ENCODE data around the gene CLCN6.
A peak's percentile ranks its signal among the peaks of the same experiment; 100 is the strongest.

CLCN6 gene

DNA sequence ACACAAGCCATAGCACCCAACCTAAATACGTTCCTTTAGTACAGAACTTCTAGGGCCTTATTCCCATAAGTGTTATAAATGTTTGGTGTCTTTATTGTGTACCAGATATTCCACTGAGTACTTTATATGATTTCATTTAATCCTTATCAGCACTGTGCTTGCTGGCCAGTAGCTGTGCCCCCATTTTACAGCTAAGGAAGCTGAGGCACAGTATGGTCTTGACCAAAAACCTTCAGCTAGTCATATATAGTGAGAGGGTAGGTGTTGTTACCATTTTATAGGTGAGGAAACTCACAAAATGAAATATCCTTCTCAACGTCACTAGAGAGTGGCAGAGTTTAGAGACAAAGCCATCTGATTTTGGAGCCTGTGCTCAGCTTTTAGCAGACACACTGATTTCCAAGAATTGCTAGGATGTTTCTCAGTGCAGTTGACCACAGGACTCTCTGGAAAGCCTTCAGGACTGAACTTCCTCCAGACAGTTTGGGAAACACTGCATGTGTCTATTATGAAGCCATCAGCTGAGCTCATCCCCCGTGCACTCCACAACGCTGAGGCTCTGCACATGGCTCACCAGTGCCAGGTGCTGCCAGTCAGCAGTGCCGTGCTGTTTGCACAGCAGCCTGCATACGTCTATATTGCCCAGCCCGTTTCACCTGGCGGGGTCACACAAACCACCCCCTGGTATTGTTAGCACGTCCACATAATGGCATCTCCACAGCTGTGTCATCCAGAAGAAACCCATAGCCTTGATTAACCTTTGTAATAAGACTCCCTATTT, 26.1 kb downstream of the CLCN6 start:
- DNase-seq (ENCODE audit: low read depth), result no peak

DNA sequence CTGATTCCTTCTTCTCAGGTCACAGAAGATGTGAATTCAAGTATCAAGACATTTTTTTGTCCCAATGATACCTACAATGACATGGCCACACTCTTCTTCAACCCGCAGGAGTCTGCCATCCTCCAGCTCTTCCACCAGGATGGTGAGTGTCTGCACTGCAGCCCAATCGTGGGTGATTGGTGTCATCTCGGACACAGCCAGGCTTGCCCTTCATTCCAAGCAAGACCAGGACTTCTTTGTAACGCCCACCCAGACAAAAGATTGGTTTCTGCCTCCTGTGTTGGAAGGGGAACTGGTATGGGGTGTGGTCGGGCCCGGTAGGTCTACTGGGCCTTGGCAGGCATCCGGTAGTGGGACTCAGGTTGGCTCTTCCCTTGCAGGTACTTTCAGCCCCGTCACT, 27.5 kb downstream of the CLCN6 start:
- no peak for DNase-seq (ENCODE audit: low read depth)

DNA sequence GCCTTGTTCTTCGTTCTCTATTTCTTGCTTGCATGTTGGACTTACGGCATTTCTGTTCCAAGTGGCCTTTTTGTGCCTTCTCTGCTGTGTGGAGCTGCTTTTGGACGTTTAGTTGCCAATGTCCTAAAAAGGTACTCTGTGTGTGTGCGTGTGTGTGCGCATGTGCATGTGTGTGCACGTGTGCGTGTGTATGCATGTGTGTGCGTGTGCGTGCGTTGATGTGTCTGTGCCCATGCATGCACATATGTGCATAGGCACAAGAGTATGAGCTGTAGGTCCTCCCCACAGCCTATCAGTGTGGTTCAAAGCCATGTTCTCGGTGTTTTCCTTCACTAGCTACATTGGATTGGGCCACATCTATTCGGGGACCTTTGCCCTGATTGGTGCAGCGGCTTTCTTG, 27.9 kb downstream of the CLCN6 start:
- no peak for DNase-seq (ENCODE audit: low read depth)

GRCh38 chr1:11835441-11836225, 29.6 kb downstream of the CLCN6 start:
- DNase-seq (ENCODE audit: low read depth), result no peak

GRCh38 chr1:11836955-11837766, 31.2 kb downstream of the CLCN6 start:
- no peak for DNase-seq (ENCODE audit: low read depth)

- no peak for DNase-seq (ENCODE audit: low read depth)
Observed at GRCh38 chr1:11837767-11838348, 31.9 kb downstream of the CLCN6 start.

GRCh38 chr1:11838349-11839272, 32.6 kb downstream of the CLCN6 start:
- DNase-seq (ENCODE audit: low read depth), result peak; percentile 65

- DNase-seq (ENCODE audit: low read depth), result no peak
Observed at GRCh38 chr1:11839727-11840705, 34.0 kb downstream of the CLCN6 start.

GRCh38 chr1:11841245-11842153, 35.5 kb downstream of the CLCN6 start:
- DNase-seq (ENCODE audit: low read depth), result no peak

- no peak for DNase-seq (ENCODE audit: low read depth)
Observed at GRCh38 chr1:11842154-11843041, 36.4 kb downstream of the CLCN6 start.

GRCh38 chr1:11845641-11846335, 39.8 kb downstream of the CLCN6 start:
- DNase-seq (ENCODE audit: low read depth), result no peak

DNA sequence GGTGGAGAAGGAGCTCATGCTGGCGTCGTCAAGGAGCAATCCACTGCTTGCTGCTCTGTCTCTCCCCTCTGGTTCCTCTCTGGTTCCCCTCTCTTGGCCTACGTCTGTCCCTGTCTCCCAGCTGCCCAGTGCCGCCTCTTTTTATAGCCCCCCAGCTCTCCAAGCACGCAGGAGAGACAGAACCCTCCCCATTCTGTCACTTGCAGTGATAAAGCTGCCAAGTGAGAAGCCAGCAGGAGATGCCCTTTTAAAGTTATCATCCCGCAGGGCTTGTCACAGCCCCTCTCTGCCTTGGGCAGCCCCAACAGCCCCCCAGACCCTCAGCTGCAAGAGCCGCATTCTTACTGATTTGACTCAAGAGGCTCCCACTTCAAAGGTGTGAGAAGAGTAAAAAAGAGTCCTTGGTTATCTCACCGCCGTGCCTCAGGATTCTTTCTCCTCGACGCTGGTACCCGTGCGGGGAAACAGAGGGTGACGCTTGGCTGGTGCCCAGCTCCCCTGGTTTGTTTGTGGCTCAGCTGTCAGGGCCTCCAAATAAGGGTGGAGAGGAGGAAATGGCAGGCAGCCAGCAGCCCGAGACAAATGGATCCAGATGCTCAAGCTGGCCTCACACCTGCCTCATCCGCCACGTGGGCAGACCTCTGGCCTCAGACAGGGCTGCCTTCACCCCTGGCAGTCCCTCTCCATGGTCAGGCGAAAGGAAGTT, 41.8 kb downstream of the CLCN6 start, which contains the start of gene NPPA:
TSS of gene NPPA (minus strand) at position 117 of the 706 bp plus-strand sequence. CDS start at position 18, 99 bp downstream.
- no peak for DNase-seq (ENCODE audit: low read depth)

DNA sequence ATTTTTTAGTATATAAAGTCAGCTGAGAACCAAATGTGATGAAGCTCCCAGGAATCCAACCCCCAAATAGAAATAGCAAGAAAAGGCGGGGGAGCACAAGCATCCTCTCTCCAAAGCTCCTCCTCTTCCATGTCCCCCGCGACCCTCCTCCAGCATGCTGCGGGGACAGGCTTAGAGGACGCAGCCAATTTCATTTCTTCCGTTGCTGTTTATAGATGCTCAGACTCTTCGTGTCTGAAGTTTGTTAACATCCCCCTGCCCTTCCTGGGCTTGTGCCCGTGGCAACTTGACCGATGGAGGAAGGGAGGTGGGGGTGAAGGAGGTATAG, 42.3 kb downstream of the CLCN6 start:
- DNase-seq (ENCODE audit: low read depth), result no peak

DNA sequence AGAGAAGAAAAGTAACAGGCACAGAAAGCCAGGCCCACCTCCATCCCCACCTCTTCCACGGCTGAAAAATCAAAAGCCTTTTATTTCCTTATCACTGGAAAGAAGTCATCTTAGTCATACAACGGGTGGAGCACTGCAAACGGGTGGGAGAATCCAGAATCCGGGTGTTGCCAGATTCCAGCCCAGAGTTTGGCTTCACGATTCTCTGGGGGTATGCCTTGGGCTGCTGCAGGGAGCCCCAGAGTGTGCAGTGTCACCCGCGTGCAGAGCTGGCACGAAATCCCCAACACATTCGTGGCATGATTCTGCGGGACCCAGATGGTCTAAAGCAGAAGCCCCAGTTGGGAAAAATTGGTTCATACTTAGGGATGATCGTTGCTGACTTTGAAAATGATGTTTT, 44.2 kb downstream of the CLCN6 start:
- DNase-seq (ENCODE audit: low read depth), result no peak

GRCh38 chr1:11851180-11851579, 45.2 kb downstream of the CLCN6 start:
- DNase-seq (ENCODE audit: low read depth), result no peak

DNA sequence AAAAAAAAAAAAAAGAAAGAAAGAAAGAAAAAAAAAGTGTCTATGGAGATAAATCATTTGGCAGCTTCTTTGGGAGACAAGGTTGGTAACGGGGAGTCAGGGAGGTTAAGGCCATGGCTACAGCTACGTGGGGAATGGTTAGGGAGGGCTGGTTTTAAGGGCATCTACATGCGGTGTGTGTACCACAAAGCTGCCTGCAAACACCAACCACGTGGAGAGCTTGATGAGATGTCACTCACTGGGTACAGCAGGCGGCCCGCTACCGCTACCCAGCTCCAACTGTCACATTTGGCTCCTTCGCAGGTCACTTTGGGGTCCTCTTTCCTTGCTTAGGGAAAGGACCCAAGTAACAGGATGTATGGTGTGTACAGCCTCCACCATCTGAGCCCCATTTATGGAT, 48.5 kb downstream of the CLCN6 start:
- DNase-seq (ENCODE audit: low read depth), result no peak

DNA sequence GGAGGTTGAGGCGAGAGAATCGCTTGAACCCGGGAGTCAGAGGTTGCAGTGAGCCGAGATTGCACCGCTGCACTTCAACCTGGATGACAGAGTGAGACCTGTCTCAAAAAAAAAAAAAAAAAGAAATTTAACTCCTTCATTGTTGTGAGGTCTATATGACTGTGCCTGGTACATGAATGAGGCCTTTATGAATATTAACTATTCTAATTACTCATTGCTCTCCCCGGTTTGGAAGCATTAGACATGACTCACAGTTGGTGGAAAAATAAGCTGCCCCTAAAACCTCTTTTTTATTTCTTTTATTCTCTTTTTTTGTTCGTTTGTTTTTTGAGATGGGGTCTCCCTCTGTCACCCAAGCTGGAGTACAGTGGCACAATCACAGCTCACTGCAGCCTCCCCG, 49.4 kb downstream of the CLCN6 start:
- DNase-seq (ENCODE audit: low read depth), result no peak
